Measurements from ENCODE around the gene LCK.

The LCK gene

DNA sequence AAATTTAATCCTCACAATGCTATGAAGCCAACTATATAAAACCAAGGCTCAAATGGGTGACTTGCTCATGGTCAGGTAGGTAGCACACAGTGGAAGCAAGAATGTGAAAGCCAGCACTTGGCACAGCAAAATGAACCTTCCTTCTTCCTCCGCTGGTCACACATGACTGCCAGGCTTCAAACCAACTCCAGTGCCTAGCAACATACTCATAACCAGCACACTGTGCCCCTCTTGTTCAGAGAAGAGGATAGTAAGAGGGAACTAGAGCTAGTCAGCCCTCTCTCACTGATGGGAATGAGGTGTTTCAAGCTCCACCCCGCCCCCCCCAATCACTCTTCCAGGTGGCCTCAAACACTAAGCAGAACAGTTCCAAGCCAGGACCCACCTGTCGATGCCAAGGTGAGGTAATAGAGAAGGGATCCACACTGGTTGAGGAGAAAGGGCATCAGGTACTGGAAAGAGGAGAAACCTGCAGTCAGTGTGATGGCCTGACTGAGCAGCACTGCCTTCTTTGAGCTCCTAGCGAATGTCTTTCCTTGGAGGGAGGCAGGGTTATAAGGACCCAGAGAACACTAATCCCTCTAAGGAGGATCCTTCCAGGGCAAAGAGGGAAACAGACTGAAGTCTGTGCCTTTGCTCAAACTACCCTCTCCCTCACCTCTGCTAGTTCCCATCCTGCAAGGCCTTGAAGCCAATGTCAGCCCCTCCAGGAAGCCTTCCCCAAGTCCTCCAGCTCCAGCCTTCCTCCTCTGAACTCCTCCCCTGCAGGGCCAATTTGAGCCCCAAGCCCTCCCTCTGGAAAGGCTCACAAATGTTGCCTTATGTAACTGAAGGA lies 30.1 kb upstream of the LCK start:
- no peaks in the 10 kb centered on the region for H3K27me3 ChIP-seq (ENCODE audit: control insufficient read depth, insufficient read depth, low read length, poor library complexity, severe bottlenecking)
- no peaks in the 10 kb centered on the region for H3K36me3 ChIP-seq (ENCODE audit: control insufficient read depth, insufficient read depth, low read length)
- peak overlapping the region; percentile 83 for H3K4me3 ChIP-seq (ENCODE audit: insufficient read depth, low read depth, low read length)
- WGBS, 2 experiments: 93% methylated on average over 4 of the region's 4 CpGs
- H3K4me1 ChIP-seq (ENCODE audit: control insufficient read depth, insufficient read depth, low read length): peaks cover 8% of the 10 kb centered on the region
- no peaks in the 10 kb centered on the region for H3K9me3 ChIP-seq (ENCODE audit: control insufficient read depth, low read length)
- no peak overlapping the region for H3K27ac ChIP-seq (ENCODE audit: insufficient read depth, low read depth, low read length, poor library complexity, severe bottlenecking)

DNA sequence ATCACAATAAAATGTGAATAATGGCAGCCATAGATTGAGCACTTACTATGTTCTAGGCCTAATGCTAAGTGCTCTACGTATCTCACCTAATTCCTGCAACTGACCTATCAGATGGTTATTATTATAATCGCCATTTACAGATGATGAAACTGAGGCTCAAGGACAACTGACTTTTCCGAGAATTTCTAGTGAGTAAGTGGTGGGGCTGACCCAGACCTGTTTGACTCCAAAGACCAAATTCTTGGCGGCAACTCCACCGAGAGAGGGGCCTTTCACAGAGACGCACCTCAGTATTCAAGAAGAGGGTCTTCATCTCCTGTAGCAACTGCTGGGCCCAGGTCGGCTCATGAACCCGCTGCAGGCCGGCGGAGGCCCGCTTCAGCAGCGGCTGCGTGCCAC lies 29.5 kb upstream of the LCK start:
- Histone ChIP-seq H3K36me3 (ENCODE audit: control insufficient read depth, insufficient read depth, low read length) (no peaks in the 10 kb centered on the region), H3K27ac (ENCODE audit: insufficient read depth, low read depth, low read length, poor library complexity, severe bottlenecking) (no peak overlapping the region), H3K4me3 (ENCODE audit: insufficient read depth, low read depth, low read length) (peak overlapping the region; percentile 83), H3K4me1 (ENCODE audit: control insufficient read depth, insufficient read depth, low read length) (peaks cover 8% of the 10 kb centered on the region), H3K27me3 (ENCODE audit: control insufficient read depth, insufficient read depth, low read length, poor library complexity, severe bottlenecking) (no peaks in the 10 kb centered on the region), H3K9me3 (ENCODE audit: control insufficient read depth, low read length) (no peaks in the 10 kb centered on the region)
- WGBS, 2 experiments: 10 to 13% methylated on average over 13 of the region's 13 CpGs

DNA sequence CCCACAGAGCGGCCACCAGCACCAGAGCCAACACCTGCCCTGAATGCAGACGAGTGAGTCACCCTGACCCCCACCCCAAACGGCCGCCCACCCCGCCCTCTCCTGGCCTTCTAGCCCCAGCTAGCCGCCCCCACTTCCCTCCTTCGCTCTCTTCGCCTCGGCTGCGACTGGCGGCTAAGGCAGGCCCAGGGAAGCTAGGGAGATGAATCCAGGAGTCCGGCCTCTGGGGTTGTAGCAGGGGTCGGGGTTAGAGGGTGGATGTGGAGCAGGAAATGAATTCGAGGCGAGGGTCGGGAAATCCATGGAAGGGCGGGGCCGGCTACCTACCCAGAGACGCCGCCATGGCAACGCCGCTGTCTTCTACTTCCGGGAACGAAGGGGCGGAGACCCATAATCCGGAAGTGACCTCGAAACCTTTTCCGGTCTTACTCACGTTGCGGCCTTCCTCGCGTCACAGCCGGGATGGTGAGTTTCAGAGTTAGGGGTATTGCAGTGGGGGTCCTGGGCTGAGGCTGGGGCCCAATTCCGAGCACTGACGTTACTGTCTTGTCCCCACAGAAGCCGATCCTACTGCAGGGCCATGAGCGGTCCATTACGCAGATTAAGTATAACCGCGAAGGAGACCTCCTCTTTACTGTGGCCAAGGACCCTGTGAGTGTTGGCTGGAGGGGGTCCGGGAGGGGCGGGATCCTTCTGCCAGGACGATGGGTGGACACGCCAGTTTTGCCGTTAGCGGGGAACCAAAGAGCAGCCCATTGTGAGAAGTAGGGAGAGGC lies 28.9 kb upstream of the LCK start, which contains the start of the genes EIF3I and TMEM234:
Gene EIF3I (plus strand): TSS at position 428 of the 776 bp plus-strand sequence. CDS start 35 bp downstream, at position 463.
Gene TMEM234 (minus strand): TSS at position 374 of the 776 bp plus-strand sequence. CDS start 31 bp downstream, at position 343.
- no peaks in the 10 kb centered on the region for H3K36me3 ChIP-seq (ENCODE audit: control insufficient read depth, insufficient read depth, low read length)
- peaks cover 8% of the 10 kb centered on the region for H3K4me1 ChIP-seq (ENCODE audit: control insufficient read depth, insufficient read depth, low read length)
- H3K27me3 ChIP-seq (ENCODE audit: control insufficient read depth, insufficient read depth, low read length, poor library complexity, severe bottlenecking): no peaks in the 10 kb centered on the region
- no peaks in the 10 kb centered on the region for H3K9me3 ChIP-seq (ENCODE audit: control insufficient read depth, low read length)
- H3K27ac ChIP-seq (ENCODE audit: insufficient read depth, low read depth, low read length, poor library complexity, severe bottlenecking): peak within 1 kb of the TSS; percentile 26
- H3K4me3 ChIP-seq (ENCODE audit: insufficient read depth, low read depth, low read length): peak within 1 kb of the TSS; percentile 83
- WGBS, 2 experiments: 0 to 1% methylated on average over 46 of the region's 46 CpGs

DNA sequence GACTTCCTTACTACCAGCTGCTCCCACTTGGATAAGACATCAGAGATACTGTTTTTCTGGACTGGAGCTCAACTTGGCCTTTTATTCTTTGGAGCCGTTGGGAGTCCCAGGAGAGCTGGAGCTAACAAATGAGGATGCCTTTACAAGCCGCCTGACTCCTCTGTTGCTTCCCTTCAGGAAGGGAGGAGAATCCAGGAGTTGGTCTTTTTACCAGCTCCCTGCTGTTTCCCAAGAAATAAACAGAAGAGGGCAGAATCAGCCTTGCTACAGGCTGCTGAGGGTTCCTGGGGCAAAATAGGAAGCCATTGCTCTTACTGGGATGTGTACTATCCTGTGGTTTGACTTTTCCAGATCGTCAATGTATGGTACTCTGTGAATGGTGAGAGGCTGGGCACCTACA lies 27.4 kb upstream of the LCK start:
- H3K27ac ChIP-seq (ENCODE audit: insufficient read depth, low read depth, low read length, poor library complexity, severe bottlenecking): no peak overlapping the region
- no peak overlapping the region for H3K4me3 ChIP-seq (ENCODE audit: insufficient read depth, low read depth, low read length)
- no peaks in the 10 kb centered on the region for H3K9me3 ChIP-seq (ENCODE audit: control insufficient read depth, low read length)
- peaks cover 8% of the 10 kb centered on the region for H3K4me1 ChIP-seq (ENCODE audit: control insufficient read depth, insufficient read depth, low read length)
- H3K27me3 ChIP-seq (ENCODE audit: control insufficient read depth, insufficient read depth, low read length, poor library complexity, severe bottlenecking): no peaks in the 10 kb centered on the region
- H3K36me3 ChIP-seq (ENCODE audit: control insufficient read depth, insufficient read depth, low read length): peaks cover 10% of the 10 kb centered on the region
- WGBS, 2 experiments: 88 to 96% methylated on average over 3 of the region's 3 CpGs

DNA sequence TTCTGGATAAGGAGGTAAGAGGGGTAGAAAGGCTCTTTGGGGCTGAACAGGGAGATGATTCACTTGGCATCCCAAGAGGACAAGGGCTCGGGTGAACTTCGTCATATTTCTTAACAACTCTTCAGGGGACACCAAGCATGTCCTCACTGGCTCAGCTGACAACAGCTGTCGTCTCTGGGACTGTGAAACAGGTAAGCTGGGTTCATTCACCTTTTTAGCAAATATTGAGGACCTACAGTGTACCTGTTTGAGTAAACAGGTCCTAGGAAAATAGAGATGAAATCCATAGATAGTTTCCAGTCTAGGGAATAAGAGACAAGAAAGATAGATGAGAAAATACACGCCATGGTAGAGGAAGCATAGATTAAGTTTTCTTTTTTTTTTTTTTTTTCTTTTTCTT lies 26.8 kb upstream of the LCK start:
- 95% methylated on average over 4 of the region's 4 CpGs for WGBS, 2 experiments
- no peak overlapping the region for H3K27ac ChIP-seq (ENCODE audit: insufficient read depth, low read depth, low read length, poor library complexity, severe bottlenecking)
- H3K27me3 ChIP-seq (ENCODE audit: control insufficient read depth, insufficient read depth, low read length, poor library complexity, severe bottlenecking): no peaks in the 10 kb centered on the region
- peaks cover 14% of the 10 kb centered on the region for H3K36me3 ChIP-seq (ENCODE audit: control insufficient read depth, insufficient read depth, low read length)
- peaks cover 8% of the 10 kb centered on the region for H3K4me1 ChIP-seq (ENCODE audit: control insufficient read depth, insufficient read depth, low read length)
- H3K4me3 ChIP-seq (ENCODE audit: insufficient read depth, low read depth, low read length): no peak overlapping the region
- no peaks in the 10 kb centered on the region for H3K9me3 ChIP-seq (ENCODE audit: control insufficient read depth, low read length)

DNA sequence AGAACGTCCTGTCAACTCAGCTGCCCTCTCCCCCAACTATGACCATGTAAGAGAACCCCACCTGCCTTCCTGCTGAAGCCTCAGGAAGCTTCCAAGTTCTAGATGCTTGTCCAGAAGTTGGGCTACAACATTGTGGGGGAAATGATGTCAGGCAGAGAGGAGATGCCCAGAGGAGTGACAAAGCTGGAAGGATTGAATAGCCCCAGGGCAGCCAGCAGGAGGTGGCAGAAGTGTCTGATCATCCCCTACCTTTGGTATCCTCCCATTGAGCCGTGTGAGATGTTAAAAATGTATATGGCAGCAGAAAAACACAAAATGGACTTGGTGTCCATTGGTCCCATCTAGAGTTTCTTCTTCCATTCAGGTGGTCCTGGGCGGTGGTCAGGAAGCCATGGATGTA lies 22.3 kb upstream of the LCK start:
- no peak overlapping the region for H3K27ac ChIP-seq (ENCODE audit: insufficient read depth, low read depth, low read length, poor library complexity, severe bottlenecking)
- H3K36me3 ChIP-seq (ENCODE audit: control insufficient read depth, insufficient read depth, low read length): peaks cover 27% of the 10 kb centered on the region
- H3K4me3 ChIP-seq (ENCODE audit: insufficient read depth, low read depth, low read length): no peak overlapping the region
- peaks cover 5% of the 10 kb centered on the region for H3K4me1 ChIP-seq (ENCODE audit: control insufficient read depth, insufficient read depth, low read length)
- WGBS, 2 experiments: 93 to 95% methylated on average over 3 of the region's 3 CpGs
- H3K27me3 ChIP-seq (ENCODE audit: control insufficient read depth, insufficient read depth, low read length, poor library complexity, severe bottlenecking): no peaks in the 10 kb centered on the region
- H3K9me3 ChIP-seq (ENCODE audit: control insufficient read depth, low read length): no peaks in the 10 kb centered on the region

DNA sequence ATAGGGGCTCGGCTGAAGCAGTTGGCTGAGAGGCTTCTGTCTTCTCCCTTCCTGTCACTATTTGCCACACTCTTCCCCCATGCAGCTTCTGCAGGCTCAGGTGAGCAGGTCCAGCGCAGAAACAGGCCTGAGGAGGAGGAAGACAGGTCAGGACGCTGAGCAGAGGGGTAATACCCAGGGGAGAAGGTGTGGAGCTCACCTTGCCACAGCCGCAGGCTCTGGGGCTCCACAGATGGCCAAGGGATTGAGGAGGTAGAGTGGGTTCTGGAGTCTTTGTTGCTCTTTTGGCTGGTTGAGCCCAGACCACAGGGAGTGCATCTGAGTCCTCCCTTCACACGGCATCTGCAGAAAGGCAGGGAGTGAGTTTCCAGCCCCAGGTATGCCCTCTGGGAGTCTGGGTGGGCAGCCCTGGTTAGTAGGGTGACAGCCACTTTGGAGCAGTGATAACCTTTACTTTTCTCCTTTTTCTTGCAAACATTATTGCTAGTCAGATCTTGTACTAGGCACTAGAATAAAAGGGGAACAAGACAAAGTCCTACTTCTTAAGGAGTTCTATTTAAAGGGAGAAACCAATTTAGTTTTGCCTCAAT lies 19.1 kb upstream of the LCK start:
- Histone ChIP-seq H3K27ac (ENCODE audit: insufficient read depth, low read depth, low read length, poor library complexity, severe bottlenecking) (no peak overlapping the region), H3K36me3 (ENCODE audit: control insufficient read depth, insufficient read depth, low read length) (peaks cover 36% of the 10 kb centered on the region)

DNA sequence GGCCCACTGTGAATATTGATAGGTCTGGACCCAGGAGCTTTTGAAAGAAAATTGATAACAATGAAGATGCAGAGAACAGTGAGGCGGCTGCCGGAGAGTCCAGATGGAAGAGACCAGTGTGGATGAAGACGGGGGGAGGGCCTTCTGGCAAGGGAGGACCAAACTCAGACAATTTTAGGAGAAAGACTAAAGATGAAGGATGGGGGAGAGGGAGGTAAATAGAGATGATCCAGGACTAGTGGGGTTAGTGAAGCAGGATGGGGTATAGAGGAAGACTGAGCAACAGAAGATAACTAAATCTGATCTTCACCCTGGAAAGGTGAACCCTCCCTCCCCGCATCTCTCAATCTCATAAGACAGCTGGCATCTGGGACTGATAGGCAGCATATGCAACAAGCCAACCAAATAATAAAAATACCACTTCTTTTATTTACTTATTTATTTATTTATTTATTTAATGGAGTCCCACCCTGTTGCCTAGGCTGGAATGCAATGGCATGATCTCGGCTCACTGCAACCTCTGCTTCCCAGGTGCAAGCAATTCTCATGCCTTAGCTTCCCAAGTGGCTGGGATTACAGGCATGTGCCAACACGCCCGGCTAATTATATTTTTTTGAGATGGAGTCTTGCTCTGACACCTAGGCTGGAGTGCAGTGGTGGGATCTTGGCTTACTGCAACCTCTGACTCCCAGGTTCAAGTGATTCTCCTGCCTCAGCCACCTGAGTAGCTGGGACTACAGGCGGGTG lies 18.3 kb upstream of the LCK start:
- H3K36me3 ChIP-seq (ENCODE audit: control insufficient read depth, insufficient read depth, low read length): peaks cover 34% of the 10 kb centered on the region
- 81 to 82% methylated on average over 8 of the region's 8 CpGs for WGBS, 2 experiments
- no peaks in the 10 kb centered on the region for H3K9me3 ChIP-seq (ENCODE audit: control insufficient read depth, low read length)

More for the DNA sequence above, 19.1 kb upstream of the LCK start:
- Histone ChIP-seq H3K27me3 (ENCODE audit: control insufficient read depth, insufficient read depth, low read length, poor library complexity, severe bottlenecking) (no peaks in the 10 kb centered on the region), H3K9me3 (ENCODE audit: control insufficient read depth, low read length) (no peaks in the 10 kb centered on the region), H3K4me3 (ENCODE audit: insufficient read depth, low read depth, low read length) (no peak overlapping the region), H3K4me1 (ENCODE audit: control insufficient read depth, insufficient read depth, low read length) (peaks cover 5% of the 10 kb centered on the region)
- WGBS, 2 experiments: 91 to 92% methylated on average over 5 of the region's 5 CpGs

DNA sequence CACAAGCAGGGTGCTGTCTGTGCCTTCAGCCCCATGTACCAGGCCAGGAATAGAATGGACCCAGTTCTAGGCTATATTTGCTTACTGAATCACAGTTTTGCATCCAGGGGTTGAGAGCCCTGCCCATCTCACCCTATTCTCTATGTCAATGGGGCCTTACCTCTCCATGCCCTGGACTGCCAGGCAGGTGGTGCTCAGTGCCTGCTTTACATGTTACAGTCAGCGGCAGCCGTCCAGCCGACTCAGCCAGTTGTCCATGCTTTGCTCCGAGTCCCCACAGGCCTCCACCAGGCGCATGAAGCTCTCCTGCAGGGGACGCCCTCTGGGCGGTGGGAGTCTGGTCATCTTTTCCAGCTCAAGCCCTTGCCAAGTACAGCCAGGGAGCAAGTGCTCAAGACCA lies 16.3 kb upstream of the LCK start:
- Histone ChIP-seq H3K4me3 (ENCODE audit: insufficient read depth, low read depth, low read length) (no peak overlapping the region), H3K36me3 (ENCODE audit: control insufficient read depth, insufficient read depth, low read length) (peaks cover 22% of the 10 kb centered on the region), H3K27me3 (ENCODE audit: control insufficient read depth, insufficient read depth, low read length, poor library complexity, severe bottlenecking) (no peaks in the 10 kb centered on the region), H3K27ac (ENCODE audit: insufficient read depth, low read depth, low read length, poor library complexity, severe bottlenecking) (no peak overlapping the region), H3K9me3 (ENCODE audit: control insufficient read depth, low read length) (no peaks in the 10 kb centered on the region), H3K4me1 (ENCODE audit: control insufficient read depth, insufficient read depth, low read length) (peaks cover 5% of the 10 kb centered on the region)
- 91 to 93% methylated on average over 7 of the region's 7 CpGs for WGBS, 2 experiments

More for the DNA sequence above, 18.3 kb upstream of the LCK start:
- H3K4me3 ChIP-seq (ENCODE audit: insufficient read depth, low read depth, low read length): no peak overlapping the region
- H3K27me3 ChIP-seq (ENCODE audit: control insufficient read depth, insufficient read depth, low read length, poor library complexity, severe bottlenecking): no peaks in the 10 kb centered on the region
- H3K27ac ChIP-seq (ENCODE audit: insufficient read depth, low read depth, low read length, poor library complexity, severe bottlenecking): no peak overlapping the region
- peaks cover 5% of the 10 kb centered on the region for H3K4me1 ChIP-seq (ENCODE audit: control insufficient read depth, insufficient read depth, low read length)

Data from ectodermal cell (in vitro differentiated cells).